Fibroblast of skin of right biceps (primary cell): ENCODE results near the gene DND1.
"Not testable (repeated sequence)": the region's sequence is repeated elsewhere in the genome, so short reads cannot be mapped to it uniquely, and the experiment has no call there.

Experiments used
- DNase-seq: peaks from one replicate; pipeline ENCODE4 v3.0.0-alpha.2; 2013

Gene DND1

DNA sequence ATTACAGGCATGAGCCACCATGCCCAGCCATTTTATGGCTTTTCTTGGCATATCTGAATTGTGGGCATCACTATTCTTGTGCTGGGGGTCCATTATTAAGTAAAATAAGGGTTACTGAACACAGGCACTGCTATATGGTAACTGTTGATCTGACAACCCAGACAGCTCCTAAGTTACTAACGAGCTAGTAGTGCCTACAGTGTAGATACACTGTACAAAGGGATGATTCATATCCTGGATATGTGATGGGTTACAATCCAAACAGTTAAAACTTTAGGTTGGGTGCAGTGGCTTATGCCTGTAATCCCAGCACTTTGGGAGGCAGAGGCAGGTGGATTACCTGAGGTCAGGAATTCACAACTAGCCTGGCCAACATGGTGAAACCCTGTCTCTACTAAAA lies 44.7 kb downstream of the DND1 start:
- no peak for DNase-seq

DNA sequence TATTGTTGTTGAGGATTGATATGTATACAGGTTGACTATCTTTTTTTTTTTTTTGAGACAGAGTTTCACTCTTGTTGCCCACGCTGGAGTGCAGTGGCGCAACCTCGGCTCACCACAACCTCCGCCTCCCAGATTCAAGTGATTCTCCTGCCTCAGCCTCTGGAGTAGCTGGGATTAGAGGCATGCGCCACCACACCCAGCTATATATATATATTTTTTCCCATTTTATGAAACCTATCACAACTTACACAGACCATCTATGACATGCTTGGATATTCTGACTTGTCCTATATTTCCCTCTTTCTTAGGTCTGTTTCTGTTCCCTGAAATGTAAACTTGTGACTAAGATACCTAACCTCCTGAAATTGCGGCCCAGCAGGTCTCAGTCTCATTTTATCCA lies 45.4 kb downstream of the DND1 start:
- no peak for DNase-seq

DNA sequence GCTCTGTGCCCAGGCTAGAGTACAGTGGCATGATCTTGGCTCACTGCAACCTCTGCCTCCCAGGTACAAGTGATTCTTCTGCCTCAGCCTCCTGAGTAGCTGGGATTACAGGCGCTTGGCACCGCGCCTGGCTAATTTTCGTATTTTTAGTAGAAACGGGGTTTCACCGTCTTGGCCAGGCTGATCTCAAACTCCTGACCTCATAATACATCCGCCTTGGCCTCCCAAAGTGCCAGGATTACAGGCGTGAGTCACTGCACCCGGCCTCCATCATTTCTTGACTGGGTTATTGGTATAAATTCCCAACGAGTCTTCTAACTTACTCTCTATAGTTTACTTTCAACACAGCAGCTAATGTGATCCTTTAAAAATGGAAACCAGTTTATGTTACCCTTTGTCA lies 48.5 kb downstream of the DND1 start:
- not testable (repeated sequence) for DNase-seq

DNA sequence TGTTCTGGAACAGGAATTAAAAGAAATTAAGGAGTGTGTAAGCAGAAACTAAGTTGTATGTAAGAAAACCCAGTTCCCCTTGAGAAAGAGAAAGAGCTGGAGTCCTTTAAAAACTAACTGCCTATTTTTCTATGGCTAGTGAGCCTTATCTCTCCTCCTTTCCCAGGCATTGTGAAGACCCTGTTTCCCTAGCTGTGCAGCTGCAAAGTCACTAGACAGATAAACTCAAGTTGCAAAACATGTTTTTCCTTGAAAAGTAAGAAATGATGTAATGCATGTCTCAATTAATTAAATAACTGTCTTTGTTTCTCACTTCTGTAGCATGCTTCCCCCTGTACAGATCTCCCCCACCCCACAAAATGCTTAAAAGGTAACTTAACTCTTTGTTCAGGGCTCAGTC lies 50.3 kb downstream of the DND1 start:
- not testable (repeated sequence) for DNase-seq

DNA sequence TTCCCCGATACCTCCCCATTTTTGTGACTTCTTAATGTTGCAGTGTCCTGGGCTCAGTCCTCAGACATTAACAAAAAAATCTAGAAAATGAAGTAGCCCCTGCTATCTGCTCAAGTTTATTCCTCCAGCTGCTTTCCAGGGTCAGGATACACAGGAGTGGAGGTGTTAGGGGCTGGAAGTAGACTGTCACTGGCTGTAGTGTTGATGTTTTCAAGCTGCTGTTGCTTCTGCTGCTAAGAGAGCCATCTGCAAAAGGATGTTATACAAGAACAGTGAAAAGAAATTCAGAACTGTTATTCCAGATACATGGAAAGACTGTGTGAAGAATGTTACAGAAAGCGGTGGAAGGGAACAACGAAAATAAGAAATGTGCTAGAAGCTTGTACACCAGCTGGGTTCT lies 51.1 kb downstream of the DND1 start:
- DNase-seq = no peak
